HG03196 (cell line): ENCODE data around the gene MEIS2.

Experiments used
- ATAC-seq: cut with Tn5 transposase; IDR thresholded peaks from one replicate; pipeline ENCODE4 v1.9.1; 2021; ENCODE audit not compliant: unreplicated experiment

Gene MEIS2

DNA sequence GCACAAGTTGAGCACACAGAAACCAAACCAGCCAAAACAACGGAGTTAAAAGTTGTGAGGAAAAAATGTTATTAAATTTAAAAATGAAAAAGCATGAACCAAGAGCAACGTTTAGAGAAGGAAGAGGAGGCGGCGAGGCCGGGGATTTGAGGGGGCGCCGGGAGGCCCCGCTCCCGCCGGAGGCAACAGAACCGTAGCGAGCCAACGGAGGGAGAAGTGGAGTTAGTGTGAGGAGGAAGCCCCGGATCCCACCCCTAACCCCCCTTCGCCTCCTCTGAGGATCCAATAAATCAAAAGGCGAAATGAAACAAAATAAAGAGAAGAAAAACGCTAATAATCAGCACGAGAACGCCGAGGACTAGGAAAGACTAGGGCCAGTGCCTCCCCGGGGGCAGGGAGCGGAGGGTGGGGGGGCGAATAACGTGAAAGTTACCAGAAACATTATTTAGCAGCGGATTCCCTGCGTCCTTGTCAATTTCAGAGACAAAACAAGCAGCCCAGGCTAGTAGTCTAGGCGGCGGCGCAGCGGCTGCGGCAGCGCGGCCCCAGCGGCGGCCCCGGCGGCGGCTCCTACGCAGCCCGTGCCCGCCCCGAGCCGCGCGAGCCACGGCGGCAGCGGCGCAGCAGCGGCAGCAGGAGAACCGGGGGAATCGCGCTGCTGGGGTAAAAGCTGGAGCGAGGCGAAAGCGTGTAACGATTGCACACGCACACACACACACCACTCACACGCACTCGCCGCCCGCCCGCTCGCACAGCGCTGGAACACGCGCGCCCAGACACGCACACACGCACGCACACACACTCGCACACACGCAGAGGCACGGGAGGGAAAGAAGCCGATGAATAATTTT lies 1.7 kb downstream of the MEIS2 start:
- no peak for ATAC-seq

DNA sequence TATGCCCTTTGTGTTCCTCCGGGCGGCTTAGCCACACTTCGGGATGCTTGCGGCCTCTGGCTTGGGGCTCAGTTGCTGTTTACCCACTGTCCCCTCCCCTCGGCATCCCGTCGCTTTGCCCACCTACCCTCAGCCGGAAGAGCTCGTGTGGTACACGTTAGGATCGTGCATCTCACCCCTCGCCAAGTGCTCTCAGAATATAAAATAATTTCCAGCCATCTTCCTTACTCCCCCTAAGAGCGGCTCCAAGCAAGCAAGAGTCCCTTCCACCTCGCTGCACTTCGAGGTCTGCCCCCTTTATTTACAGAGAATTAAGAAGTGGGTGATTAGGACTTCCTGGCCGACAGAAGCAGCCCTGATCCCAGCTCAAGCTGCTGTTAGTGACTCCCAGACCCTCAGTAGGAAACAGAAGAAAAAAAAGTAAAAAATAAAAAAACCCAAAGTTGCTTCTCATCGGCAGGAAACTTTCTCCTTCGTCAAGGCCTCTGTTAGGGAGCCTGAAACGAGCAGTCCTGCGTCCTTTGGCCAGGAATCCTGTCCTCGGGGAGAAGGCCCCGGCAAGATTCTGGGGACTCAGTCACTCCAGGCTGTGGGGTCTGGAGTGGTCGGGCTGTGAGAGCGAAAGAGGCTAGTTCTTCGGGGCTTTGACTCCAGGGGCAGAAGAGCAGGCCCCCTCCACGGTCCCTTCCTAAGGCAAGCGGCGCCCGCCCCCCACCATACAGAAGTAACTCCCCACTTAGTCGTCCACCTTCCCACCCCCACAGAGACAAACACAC lies 3.0 kb downstream of the MEIS2 start:
- ATAC-seq: no peak

DNA sequence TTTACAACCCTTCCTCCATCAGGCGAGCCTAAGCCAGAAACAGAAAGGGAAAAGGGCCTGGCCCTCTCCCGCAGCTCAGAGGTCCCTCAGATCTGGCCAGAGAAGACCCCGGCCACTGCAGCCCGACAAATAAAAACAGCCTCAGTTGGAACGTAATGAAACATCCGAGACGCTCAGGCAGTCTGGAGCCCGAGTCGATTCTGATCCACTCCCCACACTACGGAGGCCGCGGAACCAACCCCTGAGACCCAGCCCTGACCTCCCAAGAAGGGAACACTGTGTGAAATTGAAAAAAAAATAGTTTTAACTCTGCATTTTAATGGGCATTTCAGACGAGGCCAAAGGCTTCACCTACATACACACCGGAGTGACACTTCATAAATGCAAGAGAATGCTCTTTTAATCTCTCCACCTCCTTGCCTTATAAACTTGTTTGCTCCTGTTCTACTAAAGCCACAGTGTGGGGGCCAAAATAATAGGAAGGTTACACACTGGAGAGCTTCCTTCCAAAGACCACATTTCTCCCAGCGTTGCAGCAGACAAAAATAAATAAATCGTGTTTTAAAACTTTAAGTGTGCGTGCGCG lies 3.7 kb downstream of the MEIS2 start:
- no peak for ATAC-seq

DNA sequence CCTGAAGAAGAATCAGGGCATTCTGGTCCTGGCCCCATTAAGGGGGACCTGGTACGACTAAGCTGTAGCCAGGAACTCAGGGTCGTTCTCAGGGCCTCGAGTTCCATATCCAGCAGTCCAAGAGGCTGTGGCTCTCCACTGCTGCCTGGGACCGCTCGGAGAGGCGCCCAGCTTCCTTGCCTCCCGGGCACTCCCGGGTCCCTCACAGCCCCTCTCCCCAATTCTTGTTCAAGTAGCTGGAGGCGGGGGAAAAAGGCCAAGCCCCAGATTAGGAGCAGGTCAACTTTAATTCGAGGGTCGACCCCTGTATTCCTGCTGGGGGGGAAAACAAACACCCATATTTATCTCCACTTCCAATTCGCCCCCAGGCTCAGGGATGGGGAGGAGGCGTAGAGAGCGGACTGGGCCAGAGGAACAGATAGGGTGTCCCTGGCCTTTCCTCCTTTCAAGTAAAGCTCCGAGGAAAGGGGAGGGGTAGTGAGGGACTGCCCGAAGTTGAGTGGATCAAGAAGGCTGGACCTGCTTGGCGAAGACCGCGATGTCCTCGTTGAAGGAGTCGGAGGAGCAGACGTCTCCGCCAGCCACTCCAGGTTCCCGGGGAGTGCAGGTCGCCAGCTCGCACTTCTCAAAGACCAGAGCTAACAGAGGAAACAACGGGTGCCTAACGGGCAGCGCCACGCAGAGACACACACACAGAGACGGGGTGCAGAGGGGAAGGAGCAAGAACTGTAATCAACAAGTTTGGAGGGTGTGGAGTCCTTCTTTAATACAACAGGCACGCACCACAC lies 4.4 kb downstream of the MEIS2 start:
- no peak for ATAC-seq

DNA sequence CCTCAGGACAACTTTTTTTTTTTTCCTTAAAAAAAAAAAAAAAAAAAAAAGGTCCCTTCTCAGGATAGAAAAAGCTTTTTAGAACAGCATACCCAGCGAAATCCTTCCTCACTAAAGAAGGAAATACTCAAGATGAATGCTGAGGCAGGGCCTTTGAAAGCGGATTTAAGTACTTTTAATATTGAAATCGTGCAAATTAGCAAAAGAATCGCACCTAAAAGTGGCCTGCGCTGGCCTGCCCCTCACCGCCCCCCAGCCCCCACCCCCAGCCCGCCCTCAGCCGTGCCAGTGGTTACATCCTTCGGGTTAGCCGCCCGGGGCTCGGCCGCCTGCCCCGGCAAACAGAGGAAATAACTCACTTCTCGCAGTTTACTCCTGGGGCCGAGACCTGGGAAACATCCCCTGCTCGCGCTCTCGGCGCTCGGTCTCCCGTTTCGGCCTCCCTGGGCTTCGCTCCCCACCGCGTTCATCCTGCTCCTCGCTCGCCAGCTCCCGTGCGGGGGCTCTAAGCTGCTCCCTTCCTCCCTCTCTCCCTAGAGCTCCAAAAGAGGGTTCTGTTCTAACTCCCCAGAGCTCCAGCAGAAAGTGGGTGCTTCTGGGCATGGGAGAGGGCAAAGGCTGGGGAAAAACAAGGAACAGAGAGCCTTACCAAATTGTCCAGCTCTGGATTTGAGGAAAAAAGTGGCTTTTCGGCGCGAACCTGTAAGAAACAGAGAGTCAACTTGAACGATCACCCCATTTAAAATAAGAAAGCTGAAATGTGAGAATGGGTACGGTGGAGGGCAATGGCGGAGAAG lies 5.2 kb downstream of the MEIS2 start:
- no peak for ATAC-seq

DNA sequence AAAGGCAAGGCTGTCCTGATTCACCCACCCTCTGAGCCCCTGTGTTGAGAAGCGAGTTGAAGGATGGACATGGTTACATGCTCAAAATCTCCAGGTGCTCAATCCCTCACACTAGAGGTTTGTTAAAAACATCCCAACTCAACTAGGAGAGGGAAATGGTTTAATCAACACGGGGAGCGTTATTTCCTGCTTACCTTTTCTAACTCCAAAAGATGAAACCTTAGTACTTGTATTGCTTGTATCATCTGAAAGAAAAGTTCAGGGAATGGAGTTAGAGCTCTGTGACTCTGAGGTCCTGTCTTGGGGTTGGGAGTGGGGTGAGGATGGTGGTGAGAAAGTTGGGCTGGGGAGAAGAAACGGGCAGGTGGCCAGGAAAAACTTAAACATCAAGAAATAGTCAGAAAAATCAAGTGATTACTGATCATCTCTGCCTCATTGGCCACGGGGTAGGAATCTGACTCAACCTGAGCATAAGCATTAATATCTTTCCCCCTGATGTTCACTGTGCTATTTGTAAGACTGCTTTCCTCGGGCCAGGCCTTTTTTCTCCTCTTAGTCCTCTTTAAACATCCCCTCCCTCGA lies 5.9 kb downstream of the MEIS2 start:
- no peak for ATAC-seq

DNA sequence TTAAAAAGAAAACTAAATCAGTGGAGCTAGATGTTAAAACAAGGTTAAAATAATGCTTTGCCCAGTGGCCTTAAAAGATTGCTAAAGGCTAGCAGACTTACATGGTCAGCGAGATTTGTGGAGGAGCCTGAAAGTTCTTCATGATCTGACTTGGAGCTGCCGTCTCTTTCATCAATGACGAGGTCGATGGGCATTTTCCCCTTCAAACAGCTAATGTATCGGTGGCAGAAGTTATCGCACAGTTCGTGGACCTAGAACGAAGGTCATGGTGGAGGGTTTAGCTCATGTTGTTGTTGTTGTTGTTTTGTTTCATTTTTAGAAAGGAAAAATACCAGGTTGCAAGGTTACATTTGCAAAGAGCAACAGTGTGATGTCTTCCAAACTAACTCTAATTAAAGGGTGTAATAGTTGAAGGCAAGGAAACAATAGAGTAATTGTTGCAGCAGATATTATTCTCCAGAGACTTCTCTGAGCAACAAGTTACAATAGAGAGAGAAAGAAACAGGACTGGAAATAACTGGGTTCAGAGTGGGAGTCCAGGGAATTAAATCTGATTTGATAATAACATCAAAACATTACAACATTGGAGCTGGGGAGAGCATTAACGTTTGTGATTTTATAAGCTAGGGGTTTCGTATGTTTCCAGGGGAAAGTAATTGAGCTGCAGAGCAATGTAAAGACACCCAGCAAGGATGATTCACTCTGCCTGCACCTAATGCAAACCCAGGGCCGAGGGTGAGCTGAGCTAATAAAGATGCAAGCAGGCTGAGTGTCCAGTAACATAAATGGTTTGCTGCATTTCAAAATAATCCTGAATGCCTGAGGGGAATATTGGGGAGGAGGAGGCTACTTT lies 6.6 kb downstream of the MEIS2 start:
- ATAC-seq: no peak

DNA sequence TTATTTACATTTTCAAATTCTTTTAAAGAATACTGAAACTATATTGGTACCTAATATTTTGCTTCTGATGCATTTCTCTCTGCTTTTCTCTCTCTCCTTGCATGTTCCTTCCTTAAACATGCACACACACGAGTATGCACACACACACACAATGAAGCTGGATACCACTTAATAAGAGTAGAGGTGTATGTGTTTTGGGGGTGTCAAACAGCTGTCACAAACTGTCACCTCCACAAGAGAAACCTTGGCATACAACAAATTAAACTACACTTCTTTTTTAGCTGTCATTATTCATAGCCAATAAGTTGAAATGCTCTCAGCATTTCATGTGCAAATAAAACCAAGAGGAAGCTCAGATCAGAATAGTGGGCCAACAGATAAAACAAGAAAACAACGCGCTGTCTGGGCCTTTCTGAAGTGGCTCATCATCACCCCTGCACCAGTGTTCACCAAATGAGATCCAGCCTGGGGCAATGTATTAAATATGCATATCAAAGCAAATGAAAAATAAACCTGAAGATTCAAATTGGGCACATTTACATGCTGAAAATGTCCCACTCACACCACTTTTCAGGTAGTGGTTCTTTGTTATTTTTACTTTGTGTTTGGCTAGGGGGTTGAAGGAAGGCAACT lies 9.7 kb downstream of the MEIS2 start:
- ATAC-seq: no peak

DNA sequence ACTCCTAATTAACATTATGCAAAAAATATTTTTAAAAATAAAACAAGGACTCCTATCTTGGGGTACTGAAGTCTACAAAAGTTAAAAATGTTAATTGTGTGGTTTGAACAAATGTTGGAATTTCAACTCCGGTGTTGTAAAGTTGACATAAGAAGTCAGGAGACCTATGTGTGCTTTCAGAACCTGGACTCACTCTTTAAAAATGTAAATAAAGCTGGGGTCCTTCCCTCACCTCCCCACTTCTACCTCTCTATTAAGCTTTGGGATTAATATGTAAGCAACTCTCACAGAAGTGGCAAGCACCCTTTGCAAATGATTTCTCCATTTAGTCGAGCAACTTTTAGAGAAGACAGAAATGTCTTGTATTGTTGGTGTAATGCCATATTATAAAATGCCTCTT lies 11.9 kb downstream of the MEIS2 start:
- ATAC-seq: no peak

DNA sequence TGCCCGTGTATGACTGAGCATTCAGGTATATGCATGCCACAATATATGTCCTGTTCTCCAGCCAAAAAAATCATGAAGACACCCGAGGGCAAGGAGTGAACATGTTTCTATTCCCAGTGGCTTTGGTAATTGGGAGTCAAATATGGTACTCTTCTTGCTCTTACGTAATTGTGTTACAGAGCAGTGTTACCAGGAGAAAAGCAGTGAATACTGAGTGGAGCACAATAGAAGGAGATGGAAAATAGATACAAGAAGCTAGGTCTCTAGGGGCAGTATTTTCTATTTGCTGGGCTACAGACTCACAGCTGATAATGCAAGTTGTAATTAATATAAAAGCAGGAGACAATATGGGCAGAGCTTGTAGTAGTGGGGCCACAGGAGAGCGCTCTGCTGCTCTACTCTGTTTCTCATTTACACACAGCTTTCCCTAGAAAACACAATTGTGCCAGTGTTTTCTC lies 13.2 kb downstream of the MEIS2 start:
- no peak for ATAC-seq

DNA sequence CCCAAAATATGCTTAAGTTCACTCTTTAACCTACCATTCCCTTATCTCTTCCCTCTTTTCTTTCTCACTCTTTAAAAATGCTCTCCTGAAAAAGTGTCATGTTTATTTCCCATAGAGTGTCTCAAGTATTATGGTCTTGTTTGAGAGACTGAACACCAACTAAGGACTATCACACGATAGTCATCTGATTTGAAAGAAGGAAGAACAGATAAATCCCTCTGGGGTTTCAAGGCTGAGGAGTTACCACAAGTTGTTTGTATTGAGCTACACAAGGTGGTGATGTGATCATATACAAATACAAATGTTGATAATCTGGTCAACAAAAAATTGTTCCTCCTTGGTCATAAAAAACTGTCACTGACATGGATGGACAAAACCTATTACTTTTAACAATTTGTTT lies 13.8 kb downstream of the MEIS2 start:
- ATAC-seq: no peak

DNA sequence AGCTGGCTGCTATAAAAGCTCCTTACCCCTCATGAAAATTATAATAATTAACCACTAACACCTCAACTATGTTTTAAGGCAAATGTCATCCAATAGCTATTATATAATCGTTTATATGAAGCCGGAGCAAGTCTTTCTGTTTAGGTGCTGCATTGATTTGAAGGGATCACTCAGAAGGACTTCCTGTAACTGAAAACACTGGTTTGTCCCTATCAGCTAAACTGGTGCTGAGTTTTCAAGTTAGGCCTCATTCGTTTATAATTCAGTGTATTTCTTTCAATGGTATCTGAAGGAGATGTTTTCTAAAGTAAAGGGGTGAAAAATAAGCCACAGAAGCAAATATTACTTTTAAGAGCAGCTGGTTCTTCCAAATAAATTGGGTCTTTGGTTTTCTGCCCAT lies 14.2 kb downstream of the MEIS2 start:
- no peak for ATAC-seq

DNA sequence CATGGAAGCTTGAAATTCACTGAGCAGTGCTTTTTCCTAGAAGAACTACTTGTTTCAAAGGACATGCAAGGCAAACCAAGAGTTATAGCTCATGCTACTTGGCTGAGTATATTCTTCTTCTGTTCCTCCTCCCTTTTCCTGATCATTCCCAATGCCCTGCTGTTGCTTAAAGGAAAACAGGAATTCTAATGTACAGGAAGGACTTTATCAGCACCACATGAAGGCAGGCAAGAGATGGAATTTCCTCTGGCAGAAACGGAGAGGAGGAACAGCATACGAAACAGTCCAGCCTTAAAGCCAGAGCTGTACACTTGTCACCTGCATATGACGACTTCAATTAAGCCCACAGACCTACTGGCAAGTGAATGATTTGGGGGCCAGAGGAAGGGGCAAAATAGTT lies 15.7 kb downstream of the MEIS2 start:
- ATAC-seq: no peak

DNA sequence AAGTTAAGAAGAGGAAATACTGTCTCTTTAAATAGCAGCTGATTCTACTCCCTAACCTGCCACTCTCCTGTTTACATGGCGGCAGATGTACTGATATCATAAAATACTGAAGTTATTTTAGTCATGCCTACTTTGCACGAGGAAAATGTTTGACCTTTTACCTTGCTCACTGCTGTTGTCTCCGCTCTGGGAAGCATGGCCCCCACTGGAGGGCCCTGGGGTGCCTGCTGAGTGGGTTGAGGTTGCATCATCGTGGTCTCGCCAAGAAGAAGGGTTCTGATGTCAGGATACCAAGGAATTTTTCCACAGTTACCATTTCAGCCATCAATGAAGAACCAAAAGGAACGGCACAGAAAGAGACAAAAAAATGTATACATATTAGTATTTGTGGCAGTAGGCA lies 16.7 kb downstream of the MEIS2 start:
- ATAC-seq: no peak

DNA sequence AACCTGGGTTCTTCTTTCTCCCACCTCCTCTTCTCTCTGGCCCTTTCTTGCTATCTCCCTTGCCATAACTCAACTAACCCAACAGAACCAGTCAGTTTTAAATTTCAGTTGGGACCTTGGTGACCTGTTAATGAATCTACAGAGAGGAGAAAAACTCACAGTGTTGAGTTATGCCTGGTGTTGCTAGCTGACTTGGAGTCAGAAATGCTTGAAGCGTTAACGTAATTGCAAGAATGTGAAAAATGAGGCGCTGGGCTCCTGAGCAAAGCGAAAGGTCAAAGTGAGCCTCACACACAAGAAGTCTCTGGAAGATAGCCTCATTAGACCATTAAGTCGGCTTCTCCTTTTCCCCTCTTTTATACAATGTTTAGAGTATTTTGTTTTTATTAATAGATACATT lies 18.4 kb downstream of the MEIS2 start:
- ATAC-seq: no peak

DNA sequence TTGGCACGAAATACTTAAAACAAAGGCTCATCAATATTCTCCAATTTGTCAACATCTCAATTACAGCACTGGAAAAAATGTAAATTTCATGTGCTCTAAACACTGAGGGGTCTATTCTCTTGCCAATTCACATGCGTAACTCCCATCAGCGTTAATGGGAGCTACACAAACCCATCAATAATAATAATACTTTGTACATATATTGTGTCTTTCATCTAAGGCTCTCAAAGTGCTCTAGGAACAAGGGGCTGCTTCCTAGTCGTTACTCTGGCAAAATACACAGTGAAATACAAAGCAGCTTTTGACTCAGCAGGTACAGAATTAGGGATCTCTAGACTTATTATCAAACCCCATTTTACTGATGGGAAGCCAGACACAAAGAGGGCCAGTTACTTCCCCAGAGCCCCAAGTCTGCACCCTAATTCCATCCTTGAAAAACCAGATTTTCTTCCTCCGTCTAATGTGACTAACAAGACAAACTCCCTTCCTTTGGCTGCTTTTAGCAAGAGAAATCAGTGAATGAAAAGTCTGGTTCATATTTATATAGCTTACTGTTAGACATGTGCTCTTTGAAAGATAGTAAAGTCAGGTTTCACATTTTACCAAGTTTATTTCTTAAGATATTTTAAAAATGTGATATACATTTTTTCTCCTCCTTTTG lies 20.0 kb downstream of the MEIS2 start:
- ATAC-seq: no peak

DNA sequence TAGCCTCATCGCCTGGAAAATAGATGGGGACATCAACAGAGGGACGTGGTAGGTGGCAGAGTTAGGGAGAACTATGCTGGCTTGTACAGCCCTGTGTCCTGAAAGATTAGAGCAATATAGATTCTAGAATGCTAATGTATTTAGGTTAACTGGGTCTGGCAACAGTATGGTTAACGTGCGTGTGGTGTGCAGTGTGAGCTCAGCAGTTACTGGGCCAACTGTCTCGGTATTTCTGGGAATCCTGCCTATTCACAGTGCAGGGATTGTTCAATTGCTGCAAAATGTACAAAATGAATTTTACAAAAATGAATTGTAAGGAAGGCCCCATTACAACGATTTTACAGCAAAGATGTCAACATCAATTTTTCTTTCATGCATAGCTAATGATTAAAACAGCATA lies 20.6 kb downstream of the MEIS2 start:
- ATAC-seq: no peak

DNA sequence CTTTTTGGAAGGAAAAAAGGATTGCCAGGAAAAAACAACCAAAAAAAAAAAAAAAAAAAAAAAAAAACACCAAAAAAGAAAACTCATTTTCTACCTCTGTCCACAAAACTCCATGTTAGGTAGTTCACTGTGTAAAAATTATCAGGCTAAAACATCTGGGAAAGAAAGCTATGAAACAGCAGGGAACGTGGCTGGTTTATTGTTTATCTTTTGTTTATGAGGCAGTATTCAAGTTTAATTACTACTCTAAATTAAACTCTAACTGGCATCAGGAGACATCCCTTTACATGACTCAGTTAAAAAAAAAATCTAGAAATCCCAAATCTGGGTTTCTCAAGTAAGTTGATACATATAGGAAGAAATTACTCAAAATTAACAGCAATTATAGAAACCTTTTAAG lies 21.8 kb downstream of the MEIS2 start:
- ATAC-seq: no peak
